ENCODE data around the gene LEPROT.
A peak's percentile ranks its signal among the peaks of the same experiment; 100 is the strongest.
"Not testable (repeated sequence)": the region's sequence is repeated elsewhere in the genome, so short reads cannot be mapped to it uniquely, and the experiment has no call there.

LEPROT gene

DNA sequence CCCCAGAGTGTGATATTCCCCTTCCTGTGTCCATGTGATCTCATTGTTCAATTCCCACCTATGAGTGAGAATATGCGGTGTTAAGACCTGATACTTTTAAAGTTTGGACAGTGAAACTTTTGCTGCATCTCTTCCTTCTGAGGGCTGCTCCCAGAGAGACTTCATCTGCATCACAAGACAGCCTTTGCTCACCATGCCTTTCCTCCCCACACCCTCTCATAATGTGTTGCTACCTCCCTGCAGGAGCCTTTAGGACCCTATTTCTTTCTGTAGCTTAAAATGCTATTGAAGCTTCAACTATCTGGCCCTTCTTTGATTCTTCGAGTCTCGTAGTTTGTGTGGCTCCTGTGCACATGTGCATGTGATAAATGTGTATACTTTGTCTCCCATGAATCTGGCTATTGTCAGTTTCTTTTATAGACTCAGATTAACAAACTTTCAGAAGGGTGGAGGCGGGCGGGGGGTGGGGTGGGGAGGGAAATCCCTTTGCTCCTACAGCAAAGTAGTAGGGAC is 23.7 kb downstream of the LEPROT start:
- TF ChIP-seq, protein P1, sequence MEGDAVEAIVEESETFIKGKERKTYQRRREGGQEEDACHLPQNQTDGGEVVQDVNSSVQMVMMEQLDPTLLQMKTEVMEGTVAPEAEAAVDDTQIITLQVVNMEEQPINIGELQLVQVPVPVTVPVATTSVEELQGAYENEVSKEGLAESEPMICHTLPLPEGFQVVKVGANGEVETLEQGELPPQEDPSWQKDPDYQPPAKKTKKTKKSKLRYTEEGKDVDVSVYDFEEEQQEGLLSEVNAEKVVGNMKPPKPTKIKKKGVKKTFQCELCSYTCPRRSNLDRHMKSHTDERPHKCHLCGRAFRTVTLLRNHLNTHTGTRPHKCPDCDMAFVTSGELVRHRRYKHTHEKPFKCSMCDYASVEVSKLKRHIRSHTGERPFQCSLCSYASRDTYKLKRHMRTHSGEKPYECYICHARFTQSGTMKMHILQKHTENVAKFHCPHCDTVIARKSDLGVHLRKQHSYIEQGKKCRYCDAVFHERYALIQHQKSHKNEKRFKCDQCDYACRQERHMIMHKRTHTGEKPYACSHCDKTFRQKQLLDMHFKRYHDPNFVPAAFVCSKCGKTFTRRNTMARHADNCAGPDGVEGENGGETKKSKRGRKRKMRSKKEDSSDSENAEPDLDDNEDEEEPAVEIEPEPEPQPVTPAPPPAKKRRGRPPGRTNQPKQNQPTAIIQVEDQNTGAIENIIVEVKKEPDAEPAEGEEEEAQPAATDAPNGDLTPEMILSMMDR (conservative IDR thresholded peaks at IDR 0.05; ENCODE audit: low read depth, low read length), result no peak
- DNase-seq (ENCODE audit: low read depth), result no peak
- H3K4me3 ChIP-seq (ENCODE audit: low read depth, low read length), result no peak overlapping the region

DNA sequence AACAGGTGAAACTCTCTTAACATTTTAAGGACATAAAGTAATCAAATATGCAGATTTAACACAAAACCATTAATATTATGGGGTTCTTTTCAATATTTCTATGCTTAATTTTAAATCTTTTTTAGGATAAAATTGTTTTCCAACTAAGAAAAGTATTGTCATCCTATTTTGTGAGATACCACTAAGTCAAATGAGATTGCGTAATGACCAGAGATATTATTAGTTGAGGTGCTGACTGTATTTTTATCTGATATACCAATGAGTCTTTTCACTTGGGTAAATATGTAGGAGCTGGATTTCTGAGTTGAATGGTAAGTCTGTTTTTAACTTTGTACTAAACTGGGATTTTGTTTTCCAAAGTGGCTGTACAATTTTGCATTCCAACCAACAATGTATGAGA is 25.4 kb downstream of the LEPROT start:
- TF ChIP-seq, protein P1 (conservative IDR thresholded peaks at IDR 0.05; ENCODE audit: low read depth, low read length), result no peak
- no peak overlapping the region for H3K4me3 ChIP-seq (ENCODE audit: low read depth, low read length)
- DNase-seq (ENCODE audit: low read depth), result no peak

DNA sequence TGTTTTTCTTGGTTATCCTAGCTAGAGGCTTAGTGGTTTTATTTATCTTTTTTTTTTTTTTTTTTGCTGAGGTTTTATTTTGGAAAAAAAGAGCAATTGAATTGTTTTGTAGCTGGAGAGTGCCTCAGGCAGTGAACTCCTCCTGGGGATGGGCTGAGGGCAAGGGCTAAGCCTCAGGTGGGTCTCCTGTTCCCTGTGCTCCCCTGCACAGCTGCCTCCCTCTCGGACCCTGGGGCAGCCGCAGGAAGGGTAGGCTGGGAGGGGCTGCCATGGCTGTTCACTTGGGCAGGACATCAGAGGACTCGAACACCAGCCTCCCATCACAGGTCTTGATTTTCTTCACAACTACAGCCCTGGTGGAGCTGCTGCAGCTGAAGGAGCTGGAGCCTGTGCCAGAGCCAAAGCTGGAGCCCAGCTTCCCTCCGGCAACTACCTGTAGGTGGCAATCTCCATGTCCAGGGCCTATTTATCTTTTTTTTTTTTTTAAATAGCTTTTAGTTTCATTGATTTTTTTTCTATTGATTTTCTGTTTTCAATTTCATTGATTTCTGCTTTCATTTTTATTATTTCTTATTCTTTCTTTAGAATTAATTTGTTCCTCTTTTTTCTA is 28.9 kb downstream of the LEPROT start:
- peak; percentile 17 for DNase-seq (ENCODE audit: low read depth)
- no peak overlapping the region for H3K4me3 ChIP-seq (ENCODE audit: low read depth, low read length)
- TF ChIP-seq, protein P1 (conservative IDR thresholded peaks at IDR 0.05; ENCODE audit: low read depth, low read length), result peak; percentile 41

DNA sequence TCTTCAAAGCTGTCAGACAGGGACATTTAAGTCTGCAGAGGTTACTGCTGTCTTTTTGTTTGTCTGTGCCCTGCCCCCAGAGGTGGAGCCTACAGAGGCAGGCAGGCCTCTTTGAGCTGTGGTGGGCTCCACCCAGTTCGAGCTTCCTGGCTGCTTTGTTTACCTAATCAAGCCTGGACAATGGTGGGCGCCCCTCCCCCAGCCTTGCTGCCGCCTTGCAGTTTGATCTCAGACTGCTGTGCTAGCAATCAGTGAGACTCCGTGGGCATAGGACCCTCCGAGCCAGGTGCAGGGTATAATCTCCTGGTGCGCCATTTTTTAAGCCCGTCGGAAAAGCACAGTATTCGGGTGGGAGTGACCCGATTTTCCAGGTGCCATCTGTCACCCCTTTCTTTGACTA is 35.2 kb downstream of the LEPROT start:
- H3K4me3 ChIP-seq (ENCODE audit: low read depth, low read length); DNase-seq (ENCODE audit: low read depth): not testable (repeated sequence)

DNA sequence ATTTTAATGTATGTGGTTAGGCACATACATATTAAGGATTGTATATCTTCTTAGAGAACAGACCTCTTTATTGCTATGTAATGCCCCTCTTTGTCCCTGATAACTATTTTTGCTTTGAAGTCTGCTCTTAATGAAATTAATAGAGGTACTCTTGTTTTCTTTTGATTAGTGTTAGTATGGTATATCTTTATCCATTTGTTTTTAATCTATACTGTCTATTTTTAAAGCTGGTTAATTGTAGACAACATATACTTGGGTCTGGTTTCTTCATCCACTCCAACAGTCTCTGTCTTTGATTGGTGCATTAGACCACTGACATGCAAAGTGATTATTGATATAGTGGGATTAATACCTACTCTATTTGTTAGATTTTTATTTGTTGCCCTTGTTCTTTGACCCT is 36.0 kb downstream of the LEPROT start:
- H3K4me3 ChIP-seq (ENCODE audit: low read depth, low read length), result no peak overlapping the region
- TF ChIP-seq, protein P1 (conservative IDR thresholded peaks at IDR 0.05; ENCODE audit: low read depth, low read length), result no peak
- no peak for DNase-seq (ENCODE audit: low read depth)

DNA sequence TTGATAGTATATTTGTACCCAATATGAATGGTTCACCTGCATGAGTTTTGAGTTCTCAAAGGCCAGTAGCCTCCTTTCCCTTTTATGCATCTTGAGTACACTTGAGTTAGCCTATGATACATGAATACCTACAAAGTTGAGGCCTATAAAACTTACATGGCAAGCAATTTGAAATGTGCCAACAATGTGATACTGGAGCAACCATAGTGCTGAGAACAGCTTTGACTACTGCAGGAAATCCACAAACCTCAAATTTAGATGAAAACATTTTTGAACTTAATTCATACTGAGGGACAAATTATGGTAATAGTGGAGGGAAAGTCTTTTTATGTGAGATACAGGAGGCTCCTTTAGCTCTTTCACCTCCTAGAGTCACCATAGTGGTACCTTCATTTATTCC is 37.4 kb downstream of the LEPROT start:
- no peak for DNase-seq (ENCODE audit: low read depth)

DNA sequence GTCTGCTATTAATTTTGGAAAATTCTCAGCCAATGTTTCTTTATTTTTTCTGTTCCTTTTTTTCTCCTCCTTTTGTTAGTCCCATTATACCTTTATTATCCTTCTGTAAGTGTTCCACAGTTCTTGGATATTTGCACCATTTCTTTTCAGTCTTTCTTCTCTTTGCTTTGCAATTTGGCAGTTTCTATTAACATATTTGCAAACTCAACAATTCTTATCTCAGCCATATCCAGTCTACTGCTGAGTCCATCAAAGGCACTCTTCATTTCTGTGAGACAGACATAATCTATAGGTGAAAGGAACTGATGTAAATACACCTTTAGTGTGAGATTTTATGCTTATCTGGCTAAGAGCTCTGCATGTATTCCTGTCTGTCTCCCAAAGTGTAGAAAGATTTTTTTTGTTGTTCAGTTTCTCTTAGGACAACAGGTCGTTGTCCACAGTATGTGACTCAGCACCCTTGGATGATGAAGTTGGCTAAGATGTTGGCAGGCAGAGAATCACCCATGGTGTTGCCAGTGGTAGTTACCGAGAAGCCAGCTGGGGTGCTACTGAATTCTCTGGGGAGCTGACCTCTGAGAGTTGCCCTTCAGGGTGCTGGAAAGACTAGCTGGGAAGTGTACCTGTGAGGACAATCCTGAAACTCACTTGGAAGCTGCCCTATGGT is 38.4 kb downstream of the LEPROT start:
- no peak for DNase-seq (ENCODE audit: low read depth)
- TF ChIP-seq, protein P1 (conservative IDR thresholded peaks at IDR 0.05; ENCODE audit: low read depth, low read length), result no peak
- no peak overlapping the region for H3K4me3 ChIP-seq (ENCODE audit: low read depth, low read length)

More for the DNA sequence above, 37.4 kb downstream of the LEPROT start:
- TF ChIP-seq, protein P1 (conservative IDR thresholded peaks at IDR 0.05; ENCODE audit: low read depth, low read length), result no peak
- no peak overlapping the region for H3K4me3 ChIP-seq (ENCODE audit: low read depth, low read length)

All from choroid plexus epithelial cell (primary cell).